Duodenal mucosa (tissue), 2 donors: ENCODE results near the gene SLC9A5.

Source experiments
- H3K27ac ChIP-seq: one replicate; pipeline ENCODE4 v1.7.0; 2013; ENCODE audit warnings: low read depth, low read length
- H3K27me3 ChIP-seq, 2 donors: one replicate each; pipeline ENCODE4 v1.7.0; 2013; ENCODE audit warnings: low read length in 2 of 2, control low read depth in 1 of 2; ENCODE audit not compliant: insufficient read depth in 2 of 2, control insufficient read depth in 1 of 2
- H3K36me3 ChIP-seq, 2 donors: one replicate each; pipeline ENCODE4 v1.7.0; 2013; ENCODE audit warnings: low read length in 2 of 2, control low read depth in 1 of 2; ENCODE audit not compliant: insufficient read depth in 2 of 2, control insufficient read depth in 1 of 2
- H3K4me1 ChIP-seq, 2 donors: one replicate each; pipeline ENCODE4 v1.7.0; 2013; ENCODE audit warnings: low read length in 2 of 2, control low read depth in 1 of 2; ENCODE audit not compliant: insufficient read depth in 2 of 2, control insufficient read depth in 1 of 2
- H3K4me3 ChIP-seq, 2 donors: one replicate each; pipeline ENCODE4 v1.7.0; 2013; ENCODE audit warnings: low read length in 2 of 2, low read depth in 1 of 2
- H3K9ac ChIP-seq, 2 donors: one replicate each; pipeline ENCODE4 v1.7.0; 2013; ENCODE audit warnings: low read length in 2 of 2, low read depth in 1 of 2
- H3K9me3 ChIP-seq, 2 donors: one replicate each; pipeline ENCODE4 v1.7.0; 2013; ENCODE audit warnings: low read length in 2 of 2, control low read depth in 1 of 2; ENCODE audit not compliant: control insufficient read depth in 1 of 2

The SLC9A5 gene

GRCh38 chr16:67247192-67248072 lies 1.3 kb upstream of the SLC9A5 start, which contains the start of gene FHOD1:
TSS of gene FHOD1 (minus strand) at chr16:67247481. CDS start at chr16:67247410, 71 bp downstream.
- Histone ChIP-seq H3K27ac (peak within 1 kb of the TSS; percentile 82), H3K9me3 (no peaks in the 10 kb centered on the region), H3K36me3 (no peaks in the 10 kb centered on the region), H3K9ac (peak within 1 kb of the TSS; percentile 79 to 85), H3K27me3 (peaks cover 19 to 31% of the 10 kb centered on the region in 2 donors), H3K4me3 (peak within 1 kb of the TSS; percentile 82 to 89), H3K4me1 (peaks cover 35 to 48% of the 10 kb centered on the region in 2 donors)

- Histone ChIP-seq H3K4me1 (peaks cover 32 to 46% of the 10 kb centered on the region in 2 donors), H3K9me3 (no peaks in the 10 kb centered on the region), H3K9ac (peak overlapping the region in 1 of 2 donors; percentile 54), H3K27ac (no peak overlapping the region), H3K4me3 (peak overlapping the region; percentile 31 to 82), H3K27me3 (peaks cover 19 to 31% of the 10 kb centered on the region in 2 donors), H3K36me3 (no peaks in the 10 kb centered on the region)
Measured at GRCh38 chr16:67248073-67248400, 742 bp upstream of the SLC9A5 start.

- H3K9ac ChIP-seq = no peak overlapping the region
- H3K9me3 ChIP-seq = no peaks in the 10 kb centered on the region
- peaks cover 22 to 32% of the 10 kb centered on the region in 2 donors for H3K4me1 ChIP-seq
- no peak overlapping the region for H3K27ac ChIP-seq
- H3K4me3 ChIP-seq = peak overlapping the region in 1 of 2 donors; percentile 82
- peaks cover 19 to 31% of the 10 kb centered on the region in 2 donors for H3K27me3 ChIP-seq
- H3K36me3 ChIP-seq = no peaks in the 10 kb centered on the region
Measured at GRCh38 chr16:67249178-67250044, 632 bp downstream of the SLC9A5 start.

GRCh38 chr16:67250045-67250327 lies 1.2 kb downstream of the SLC9A5 start:
- Histone ChIP-seq H3K9me3 (no peaks in the 10 kb centered on the region), H3K27me3 (peaks cover 19 to 31% of the 10 kb centered on the region in 2 donors), H3K4me3 (no peak overlapping the region), H3K4me1 (peaks cover 16 to 29% of the 10 kb centered on the region in 2 donors), H3K9ac (no peak overlapping the region), H3K27ac (no peak overlapping the region), H3K36me3 (no peaks in the 10 kb centered on the region)

- H3K27ac ChIP-seq = no peak overlapping the region
- H3K4me1 ChIP-seq = peaks cover 9 to 15% of the 10 kb centered on the region in 2 donors
- no peak overlapping the region for H3K4me3 ChIP-seq
- H3K9ac ChIP-seq = no peak overlapping the region
- no peaks in the 10 kb centered on the region for H3K9me3 ChIP-seq
- H3K36me3 ChIP-seq = no peaks in the 10 kb centered on the region
- H3K27me3 ChIP-seq = peaks cover 19 to 30% of the 10 kb centered on the region in 2 donors
Measured at GRCh38 chr16:67252609-67253497, 4.1 kb downstream of the SLC9A5 start.

- Histone ChIP-seq H3K4me1 (peaks cover 0 to 3% of the 10 kb centered on the region in 2 donors), H3K36me3 (no peaks in the 10 kb centered on the region), H3K4me3 (no peak overlapping the region), H3K27ac (no peak overlapping the region), H3K27me3 (peaks cover 7 to 10% of the 10 kb centered on the region in 2 donors), H3K9ac (no peak overlapping the region), H3K9me3 (no peaks in the 10 kb centered on the region)
Measured at GRCh38 chr16:67254801-67255552, 6.2 kb downstream of the SLC9A5 start.

- H3K27me3 ChIP-seq = peaks cover under 1 to 3% of the 10 kb centered on the region in 2 donors
Measured at GRCh38 chr16:67255553-67256221, 6.9 kb downstream of the SLC9A5 start.

GRCh38 chr16:67256701-67257230 lies 8.0 kb downstream of the SLC9A5 start:
- H3K36me3 ChIP-seq = no peaks in the 10 kb centered on the region
- no peak overlapping the region for H3K9ac ChIP-seq
- H3K4me3 ChIP-seq = no peak overlapping the region
- H3K27me3 ChIP-seq = no peaks in the 10 kb centered on the region
- H3K27ac ChIP-seq = no peak overlapping the region
- H3K9me3 ChIP-seq = no peaks in the 10 kb centered on the region
- peaks cover 0 to 3% of the 10 kb centered on the region in 2 donors for H3K4me1 ChIP-seq

More at GRCh38 chr16:67255553-67256221, 6.9 kb downstream of the SLC9A5 start:
- no peaks in the 10 kb centered on the region for H3K36me3 ChIP-seq
- peaks cover 0 to 3% of the 10 kb centered on the region in 2 donors for H3K4me1 ChIP-seq
- no peak overlapping the region for H3K27ac ChIP-seq
- no peaks in the 10 kb centered on the region for H3K9me3 ChIP-seq
- no peak overlapping the region for H3K4me3 ChIP-seq
- H3K9ac ChIP-seq = no peak overlapping the region
